ENCODE measurements around the gene MED25. TPM values are rescaled to one million over a fixed set of nuclear protein-coding genes. Genes with fewer than 3 reads are reported as not detected.

Gene MED25
- total RNA-seq, 3 donors from 2014 or later: 44.1 to 51.0 (median 47.2) TPM

DNA sequence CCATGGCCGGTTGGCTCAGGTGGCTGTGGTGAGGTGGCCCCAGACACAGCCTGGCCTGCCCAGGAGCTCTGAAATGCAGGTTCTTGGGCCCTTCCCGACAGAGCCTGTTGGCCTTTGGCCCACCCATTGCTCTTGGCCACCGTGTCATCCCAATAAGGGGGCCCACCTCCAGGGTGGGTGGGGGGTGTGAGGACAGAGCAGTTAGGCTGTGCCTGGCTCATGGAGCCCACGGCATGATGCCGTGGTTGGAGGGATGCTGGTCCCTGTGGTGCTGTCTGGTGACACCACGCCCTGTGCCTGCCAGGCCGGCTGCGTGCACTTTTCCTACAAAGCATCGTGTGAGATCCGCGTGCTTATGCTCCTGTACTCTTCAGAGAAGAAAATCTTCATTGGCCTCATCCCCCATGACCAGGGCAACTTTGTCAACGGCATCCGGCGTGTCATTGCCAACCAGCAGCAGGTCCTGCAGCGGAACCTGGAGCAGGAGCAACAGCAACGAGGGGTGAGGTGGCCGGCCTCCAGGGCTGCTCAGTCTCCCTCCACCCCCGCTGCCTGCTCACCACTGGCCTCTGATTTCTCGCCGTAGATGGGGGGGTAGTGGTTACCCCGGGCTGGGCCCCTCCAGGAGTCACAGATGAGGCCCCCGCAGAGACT is 41.7 kb downstream of the MED25 start:
- H3K4me1 Mint-ChIP-seq (ENCODE audit: low read depth): peaks cover 13% of the 10 kb centered on the region
- DNase-seq (no peak), ATAC-seq (no peak)
- no peak overlapping the region for H3K4me3 Mint-ChIP-seq
- H3K27me3 Mint-ChIP-seq (ENCODE audit: low read depth): no peaks in the 10 kb centered on the region
- no peaks in the 10 kb centered on the region for H3K9me3 Mint-ChIP-seq
- peaks cover 15% of the 10 kb centered on the region for H3K36me3 Mint-ChIP-seq (ENCODE audit: insufficient read depth)

DNA sequence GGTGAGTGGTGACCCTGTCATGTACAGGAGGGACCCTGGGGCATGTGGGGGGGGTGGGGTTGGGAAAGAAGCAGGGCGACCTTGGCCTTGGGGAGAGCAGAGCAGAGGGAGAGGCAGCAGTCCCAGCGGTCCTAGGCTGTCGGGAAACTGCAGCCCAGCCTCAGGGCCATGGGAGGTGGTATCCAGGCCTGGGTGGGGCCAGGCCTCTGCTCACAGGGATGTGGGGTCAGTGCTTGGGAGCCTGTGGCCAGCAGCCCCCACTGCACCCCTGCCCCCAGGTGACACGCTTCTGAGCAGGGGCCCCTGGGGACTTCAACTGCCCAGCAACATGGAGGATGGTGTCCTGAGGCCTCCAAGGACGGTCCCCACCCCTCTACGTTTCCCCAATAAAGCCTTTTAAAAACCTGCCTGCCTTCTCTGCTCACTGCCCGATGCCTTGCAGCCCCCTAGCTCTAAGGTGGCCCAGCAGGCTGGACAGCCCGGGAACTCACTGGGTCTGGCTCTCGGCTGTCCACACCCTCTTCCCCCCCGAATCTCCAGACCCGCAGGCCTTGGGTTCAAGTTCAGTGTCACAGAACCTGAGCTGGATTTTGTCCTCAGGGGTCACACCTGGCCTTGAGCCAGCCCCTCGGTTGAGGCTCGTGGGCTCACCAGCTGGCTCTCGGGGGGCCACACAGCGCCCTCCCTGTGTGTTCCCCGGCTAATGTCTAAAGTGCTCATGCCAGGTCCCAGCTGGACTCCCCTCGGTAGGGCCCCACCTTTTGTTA is 42.4 kb downstream of the MED25 start:
- ATAC-seq (no peak), DNase-seq (no peak)
- peaks cover 19% of the 10 kb centered on the region for H3K36me3 Mint-ChIP-seq (ENCODE audit: insufficient read depth)
- peaks cover 18% of the 10 kb centered on the region for H3K4me1 Mint-ChIP-seq (ENCODE audit: low read depth)
- H3K27me3 Mint-ChIP-seq (ENCODE audit: low read depth): no peaks in the 10 kb centered on the region
- H3K9me3 Mint-ChIP-seq: no peaks in the 10 kb centered on the region
- no peak overlapping the region for H3K4me3 Mint-ChIP-seq

DNA sequence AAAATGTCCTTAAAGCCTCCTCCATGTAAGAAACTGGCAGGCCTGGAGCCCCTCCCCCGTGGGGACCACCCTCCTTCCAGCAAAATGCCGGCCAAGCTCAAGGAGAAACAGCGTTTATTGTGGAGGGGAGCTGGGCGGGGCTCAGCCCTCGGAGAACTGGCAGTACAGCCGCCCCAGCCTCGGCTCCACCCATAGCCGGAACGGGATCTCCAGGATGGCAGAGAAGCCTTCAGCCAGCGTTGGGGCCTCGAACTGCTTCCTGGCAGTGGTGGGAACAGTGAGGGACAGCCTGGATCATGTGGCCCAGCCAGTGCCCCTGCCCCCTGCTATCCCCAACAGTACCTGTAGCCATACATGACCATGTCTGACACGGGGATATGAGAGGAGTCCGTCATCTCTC is 43.0 kb downstream of the MED25 start:
- H3K4me1 Mint-ChIP-seq (ENCODE audit: low read depth): peaks cover 24% of the 10 kb centered on the region
- ATAC-seq: no peak
- H3K36me3 Mint-ChIP-seq (ENCODE audit: insufficient read depth): peaks cover 19% of the 10 kb centered on the region
- H3K9me3 Mint-ChIP-seq: no peaks in the 10 kb centered on the region
- no peaks in the 10 kb centered on the region for H3K27me3 Mint-ChIP-seq (ENCODE audit: low read depth)
- no peak for DNase-seq
- H3K4me3 Mint-ChIP-seq: no peak overlapping the region

DNA sequence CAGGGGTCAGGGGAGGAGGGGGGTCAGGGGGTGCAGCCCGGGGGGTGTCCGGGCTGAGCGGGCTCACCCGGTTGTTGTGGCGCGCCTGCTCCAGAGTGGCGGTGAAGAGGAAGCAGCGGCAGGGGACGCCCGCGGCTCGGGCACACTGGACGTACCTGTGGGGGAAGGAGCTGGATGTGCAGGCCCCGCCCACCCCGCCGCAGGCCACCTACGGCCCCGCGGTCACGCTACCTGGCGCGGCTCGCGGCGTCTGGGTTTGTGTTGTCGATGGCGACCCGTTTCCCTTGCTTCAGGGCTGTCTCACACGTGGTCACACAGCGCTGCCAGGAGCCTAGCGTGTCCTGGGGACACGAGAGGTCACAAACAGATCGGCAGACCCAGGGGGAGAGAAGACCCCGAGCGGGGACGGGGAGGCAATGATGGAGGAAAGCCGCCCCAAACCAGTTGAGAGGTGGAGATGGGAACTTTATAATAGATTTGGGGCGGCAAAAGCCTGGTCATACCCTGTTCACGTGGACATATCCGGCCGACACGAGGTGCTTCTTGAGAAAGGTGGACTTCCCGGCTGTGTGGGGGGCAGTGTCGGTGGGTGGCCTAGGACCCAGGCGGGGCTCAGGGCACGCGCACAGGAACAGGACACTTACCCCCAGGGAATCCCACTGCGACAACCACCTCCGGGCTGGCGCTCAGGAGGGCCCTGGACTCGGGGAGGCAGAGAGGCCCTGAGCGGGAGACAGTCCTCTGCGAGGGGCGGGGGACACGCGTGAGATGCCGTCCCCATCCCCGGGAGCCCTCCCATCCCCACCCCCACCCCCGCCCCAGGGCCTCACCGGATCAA is 43.7 kb downstream of the MED25 start:
- Mint-ChIP-seq H3K36me3 (ENCODE audit: insufficient read depth) (peaks cover 19% of the 10 kb centered on the region), H3K27me3 (ENCODE audit: low read depth) (no peaks in the 10 kb centered on the region), H3K4me3 (no peak overlapping the region), H3K4me1 (ENCODE audit: low read depth) (peaks cover 30% of the 10 kb centered on the region), H3K9me3 (no peaks in the 10 kb centered on the region)
- no peak for DNase-seq
- no peak for ATAC-seq

DNA sequence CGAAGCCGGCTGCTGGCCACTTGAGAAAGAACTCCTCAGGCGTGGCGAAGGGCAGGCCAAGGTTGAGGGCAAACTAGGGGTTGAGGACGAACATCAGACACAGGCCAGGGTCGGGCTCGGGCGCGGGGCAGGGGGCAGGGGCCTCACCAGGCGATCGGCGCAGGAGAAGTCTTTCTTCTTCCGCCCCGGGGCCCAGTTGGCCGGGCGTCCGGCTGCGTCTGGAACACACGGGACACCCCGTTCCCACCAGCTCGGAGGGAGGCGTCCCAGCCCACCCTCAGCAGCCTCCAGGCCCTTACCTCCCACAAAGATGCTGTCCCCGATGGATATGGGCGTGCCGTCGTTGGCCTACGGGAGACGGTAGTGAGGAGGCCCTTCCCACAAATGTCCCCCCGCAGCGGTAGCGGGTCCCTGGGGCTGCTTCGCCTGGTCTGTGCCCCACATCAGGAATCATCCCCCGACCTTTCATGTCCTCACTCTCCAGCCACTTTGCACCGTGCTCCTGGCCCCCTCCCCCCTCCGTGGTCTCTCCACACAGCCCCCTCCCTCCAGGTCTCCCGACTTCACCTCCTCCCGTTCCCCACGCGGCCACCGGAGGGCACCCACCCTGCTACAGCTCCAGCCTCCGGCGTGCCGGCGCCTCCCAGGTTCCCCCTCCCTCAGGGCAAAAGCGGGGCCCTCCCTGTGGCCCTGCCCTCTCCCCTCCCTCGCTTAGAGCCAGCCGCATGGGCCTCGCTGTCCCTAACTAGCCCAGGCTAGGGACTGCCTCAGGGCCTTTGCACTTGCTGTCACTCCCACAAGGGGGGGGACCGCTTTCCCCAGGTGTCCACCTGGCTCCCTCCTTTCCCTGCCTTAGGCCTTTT is 44.5 kb downstream of the MED25 start:
- no peaks in the 10 kb centered on the region for H3K27me3 Mint-ChIP-seq (ENCODE audit: low read depth)
- peak; percentile 12 for DNase-seq
- peaks cover 19% of the 10 kb centered on the region for H3K36me3 Mint-ChIP-seq (ENCODE audit: insufficient read depth)
- ATAC-seq: no peak
- no peak overlapping the region for H3K4me3 Mint-ChIP-seq
- peaks cover 35% of the 10 kb centered on the region for H3K4me1 Mint-ChIP-seq (ENCODE audit: low read depth)
- no peaks in the 10 kb centered on the region for H3K9me3 Mint-ChIP-seq

DNA sequence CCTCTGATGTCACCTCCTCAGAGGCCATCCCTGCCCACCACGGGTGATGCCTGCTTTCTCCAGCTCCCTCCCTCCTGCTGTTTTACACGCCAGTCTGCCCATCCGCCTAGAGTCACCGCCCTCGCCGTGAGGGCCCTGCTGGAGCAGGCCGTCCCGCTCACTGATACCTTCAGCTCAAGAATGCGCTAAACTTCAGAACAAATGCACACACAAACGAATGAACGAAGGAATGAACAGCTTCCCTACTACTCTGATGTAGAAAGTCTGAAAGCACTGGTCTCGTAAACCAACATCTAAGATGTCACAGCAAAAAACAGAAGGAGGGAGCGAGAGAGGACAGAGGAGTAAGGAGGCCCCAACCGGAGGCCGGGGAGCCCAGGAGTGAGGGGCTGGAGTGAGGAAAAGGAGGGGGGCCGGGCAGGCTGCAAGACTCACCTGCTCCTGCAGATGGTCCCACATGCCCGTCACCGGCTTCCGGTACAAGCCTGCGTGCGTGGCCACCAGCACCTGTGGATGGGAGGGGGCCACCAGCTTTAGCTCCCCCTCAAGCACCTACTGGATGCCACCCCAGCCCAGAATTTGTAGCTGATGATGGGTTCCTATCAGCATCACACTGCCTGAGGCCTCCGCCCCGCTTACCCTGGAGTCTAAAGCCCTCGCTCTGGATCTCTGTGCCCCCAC is 45.3 kb downstream of the MED25 start:
- H3K9me3 Mint-ChIP-seq: no peaks in the 10 kb centered on the region
- DNase-seq (no peak), ATAC-seq (no peak)
- H3K4me1 Mint-ChIP-seq (ENCODE audit: low read depth): peaks cover 39% of the 10 kb centered on the region
- H3K27me3 Mint-ChIP-seq (ENCODE audit: low read depth): no peaks in the 10 kb centered on the region
- H3K36me3 Mint-ChIP-seq (ENCODE audit: insufficient read depth): peaks cover 19% of the 10 kb centered on the region
- no peak overlapping the region for H3K4me3 Mint-ChIP-seq

DNA sequence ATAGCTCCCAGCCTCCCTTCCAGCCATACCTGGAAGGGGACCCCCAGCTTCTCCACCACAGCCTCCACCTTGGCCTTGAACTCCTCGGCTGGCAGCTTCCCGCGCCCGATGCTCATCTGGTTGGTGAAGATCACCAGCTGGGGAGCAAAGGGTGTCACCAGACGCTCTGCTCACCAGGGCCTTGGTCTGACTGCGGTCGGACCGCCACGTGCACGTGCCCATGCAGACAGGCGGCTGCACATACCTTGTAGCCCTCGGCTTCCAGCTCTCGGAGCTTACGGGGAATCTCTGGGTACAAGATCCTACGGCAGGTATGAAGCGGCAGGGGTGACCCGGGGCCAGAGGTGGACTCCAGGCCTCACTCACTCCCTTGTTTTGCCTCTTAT is 45.8 kb downstream of the MED25 start:
- peaks cover 40% of the 10 kb centered on the region for H3K4me1 Mint-ChIP-seq (ENCODE audit: low read depth)
- no peak for ATAC-seq
- no peaks in the 10 kb centered on the region for H3K27me3 Mint-ChIP-seq (ENCODE audit: low read depth)
- H3K9me3 Mint-ChIP-seq: no peaks in the 10 kb centered on the region
- peaks cover 17% of the 10 kb centered on the region for H3K36me3 Mint-ChIP-seq (ENCODE audit: insufficient read depth)
- DNase-seq: no peak
- H3K4me3 Mint-ChIP-seq: no peak overlapping the region

DNA sequence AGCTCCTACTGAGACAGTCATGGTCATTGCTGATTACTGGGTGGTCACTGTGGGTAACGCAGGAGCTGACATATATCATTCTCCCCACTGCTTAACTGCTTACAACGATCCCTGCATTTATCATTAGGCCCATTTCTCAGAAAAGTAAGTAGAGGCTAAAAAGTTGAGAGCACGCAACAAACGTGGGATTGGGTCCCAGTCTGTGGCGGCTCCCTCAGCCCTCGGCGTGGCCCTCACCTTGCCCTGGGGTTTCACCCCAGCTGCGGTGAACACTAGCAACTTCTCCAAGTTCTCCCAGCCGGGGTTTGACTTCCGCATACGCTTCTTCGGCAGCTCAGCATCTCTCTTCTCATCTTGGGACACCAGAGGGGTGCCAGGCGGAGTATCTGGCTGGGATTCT is 46.8 kb downstream of the MED25 start:
- H3K27me3 Mint-ChIP-seq (ENCODE audit: low read depth): no peaks in the 10 kb centered on the region
- no peak for DNase-seq
- peaks cover 40% of the 10 kb centered on the region for H3K4me1 Mint-ChIP-seq (ENCODE audit: low read depth)
- no peak for ATAC-seq
- peaks cover 16% of the 10 kb centered on the region for H3K36me3 Mint-ChIP-seq (ENCODE audit: insufficient read depth)
- no peak overlapping the region for H3K4me3 Mint-ChIP-seq
- no peaks in the 10 kb centered on the region for H3K9me3 Mint-ChIP-seq

DNA sequence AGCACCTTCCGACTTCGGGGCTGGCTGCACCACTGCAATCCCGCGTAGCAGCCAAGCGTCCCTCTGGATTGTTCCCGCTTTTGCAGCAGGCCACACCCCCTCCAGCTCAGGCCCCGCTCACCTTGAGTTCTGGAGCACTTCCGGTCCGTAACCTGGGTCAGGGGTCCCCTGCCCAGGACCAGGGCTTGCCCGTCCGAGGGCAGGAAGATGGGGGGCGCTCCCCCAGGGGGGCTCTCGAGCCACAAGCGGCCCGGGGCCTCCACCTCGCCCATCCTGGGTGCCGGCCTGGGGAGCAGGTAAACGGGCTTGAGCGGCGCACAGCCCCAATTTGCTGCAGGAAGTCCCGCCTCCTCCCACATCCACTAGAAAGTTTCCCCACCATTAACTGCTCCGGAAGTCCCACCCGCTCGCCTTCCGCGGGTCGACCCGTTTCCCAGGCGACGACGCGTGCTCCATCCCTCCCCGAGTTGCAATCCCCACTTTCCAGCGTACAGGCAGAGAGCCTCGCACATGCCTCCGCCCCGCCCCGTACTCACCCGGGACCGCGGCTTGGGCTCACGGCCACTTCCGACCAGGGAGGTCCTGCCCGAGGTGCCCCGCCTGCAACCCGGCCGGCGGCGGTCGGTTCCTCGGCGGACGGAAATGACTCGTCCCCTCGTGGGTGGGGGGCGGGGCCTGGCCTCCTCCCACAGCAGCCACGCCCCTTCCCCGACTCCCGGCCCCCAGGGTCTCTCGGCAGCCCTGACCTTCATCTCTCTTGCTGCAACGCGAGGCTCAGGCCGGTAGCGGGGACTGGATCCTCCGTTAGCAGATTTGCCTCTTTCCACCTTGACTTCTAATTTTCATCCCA is 49.1 kb downstream of the MED25 start, which contains the start of gene PNKP:
Gene PNKP (minus strand): TSS at position 644 of the 850 bp plus-strand sequence. CDS start 372 bp downstream, at position 272.
- peak; percentile 61 to 62 for ATAC-seq
- H3K4me3 Mint-ChIP-seq: peak within 1 kb of the TSS; percentile 97
- peaks cover 16% of the 10 kb centered on the region for H3K36me3 Mint-ChIP-seq (ENCODE audit: insufficient read depth)
- no peaks in the 10 kb centered on the region for H3K9me3 Mint-ChIP-seq
- peak; percentile 83 for DNase-seq
- H3K4me1 Mint-ChIP-seq (ENCODE audit: low read depth): peaks cover 50% of the 10 kb centered on the region
- H3K27me3 Mint-ChIP-seq (ENCODE audit: low read depth): no peaks in the 10 kb centered on the region

DNA sequence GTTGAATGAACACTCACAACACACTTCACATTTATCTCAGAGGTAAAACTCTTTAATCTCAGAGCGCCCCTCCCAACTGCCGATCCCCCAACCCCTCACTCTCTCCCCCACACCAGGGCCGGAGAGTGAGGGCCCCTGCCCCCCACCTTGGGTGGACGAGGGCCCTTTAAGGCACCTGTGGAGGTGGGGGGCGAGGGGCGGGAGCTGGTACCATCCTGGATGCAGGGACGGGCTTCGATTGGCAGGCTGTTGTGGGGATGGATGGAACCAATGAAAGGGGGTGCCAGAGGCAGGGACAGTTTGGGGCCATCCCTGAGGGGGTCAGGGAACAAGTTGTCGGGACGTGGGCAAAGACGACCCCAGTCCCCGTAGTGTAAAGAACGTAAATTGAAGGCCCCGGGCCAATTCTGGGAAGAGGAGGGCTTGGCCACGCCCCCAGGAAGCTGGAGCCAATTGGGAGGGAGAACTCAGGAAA is 51.0 kb downstream of the MED25 start:
- Mint-ChIP-seq H3K36me3 (ENCODE audit: insufficient read depth) (peaks cover 9% of the 10 kb centered on the region), H3K4me1 (ENCODE audit: low read depth) (peaks cover 44% of the 10 kb centered on the region), H3K27me3 (ENCODE audit: low read depth) (no peaks in the 10 kb centered on the region)

DNA sequence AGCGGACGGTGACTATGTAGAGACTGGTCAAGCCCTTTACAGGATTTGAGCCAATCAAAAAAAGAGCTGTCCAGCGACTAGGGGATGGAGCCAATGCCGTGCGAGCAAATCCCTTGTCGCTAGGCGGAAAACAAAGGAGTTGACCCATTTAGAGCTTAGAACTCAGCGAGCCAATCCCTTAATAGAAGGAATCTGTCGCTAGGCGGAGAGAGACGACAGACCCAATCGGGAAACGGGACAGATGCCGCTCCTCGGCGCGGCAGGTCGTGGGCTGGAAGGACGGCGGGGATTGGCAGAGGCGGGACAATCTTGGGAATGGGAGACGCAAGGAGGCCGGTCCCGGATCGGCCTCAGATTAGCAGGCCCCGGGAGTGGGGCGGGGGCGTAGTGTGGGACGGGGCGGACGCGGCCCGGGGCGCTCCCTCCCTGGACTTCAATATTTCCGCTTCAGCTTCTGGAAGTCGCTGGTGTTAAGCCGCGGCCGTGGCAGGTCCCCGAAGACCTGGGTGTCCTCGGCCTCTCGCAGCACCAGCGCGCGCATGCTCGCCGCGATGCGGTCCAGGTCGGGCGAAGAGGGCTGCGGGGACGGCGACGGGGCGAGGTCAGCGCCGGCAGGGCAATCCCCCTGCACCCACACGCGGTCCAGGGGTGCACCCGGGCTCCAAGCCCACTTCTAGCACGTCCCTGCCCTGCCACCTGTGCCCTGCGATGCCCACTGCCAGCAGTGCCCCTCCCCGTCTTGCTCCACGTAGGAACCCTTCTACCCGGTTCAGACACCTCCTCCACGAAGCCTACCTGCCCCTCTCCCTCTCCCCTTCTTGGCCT is 51.6 kb downstream of the MED25 start:
- Mint-ChIP-seq H3K36me3 (ENCODE audit: insufficient read depth) (peaks cover 5% of the 10 kb centered on the region), H3K27me3 (ENCODE audit: low read depth) (no peaks in the 10 kb centered on the region), H3K9me3 (no peaks in the 10 kb centered on the region), H3K4me3 (no peak overlapping the region), H3K4me1 (ENCODE audit: low read depth) (peaks cover 38% of the 10 kb centered on the region)
- ATAC-seq (peak; percentile 82 to 83), DNase-seq (peak; percentile 83)

More for the DNA sequence above, 51.0 kb downstream of the MED25 start:
- ATAC-seq: peak; percentile 3 to 4
- DNase-seq: no peak
- Mint-ChIP-seq H3K4me3 (peak overlapping the region; percentile 97), H3K9me3 (no peaks in the 10 kb centered on the region)
